Measurements from ENCODE around the gene OSBPL7. TPM values are rescaled to one million over a fixed set of nuclear protein-coding genes. Genes with fewer than 3 reads are reported as not detected.

Gene OSBPL7
- total RNA-seq, 1 donor from 2014 or later, result 3.4 TPM

DNA sequence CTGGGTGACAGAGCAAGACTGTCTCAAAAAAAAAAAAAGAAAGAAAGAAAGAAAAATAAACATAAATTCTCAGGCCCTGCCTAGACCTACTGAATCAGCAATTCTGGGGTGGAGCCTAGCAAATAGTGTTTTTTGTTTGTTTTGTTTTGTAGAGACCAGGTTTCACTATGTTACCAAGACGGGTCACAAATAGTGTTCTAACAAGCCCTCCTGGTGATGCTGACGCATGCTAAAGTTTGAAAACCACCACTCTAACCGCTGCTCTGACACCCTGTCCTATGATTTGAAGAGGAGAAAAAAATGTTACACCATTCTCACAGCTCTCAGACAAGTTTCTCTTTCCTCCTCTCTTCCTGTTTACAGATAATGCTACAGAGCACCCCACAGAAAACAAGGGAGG is 8.3 kb upstream of the OSBPL7 start:
- DNase-seq (ENCODE audit: low spot score), result no peak

DNA sequence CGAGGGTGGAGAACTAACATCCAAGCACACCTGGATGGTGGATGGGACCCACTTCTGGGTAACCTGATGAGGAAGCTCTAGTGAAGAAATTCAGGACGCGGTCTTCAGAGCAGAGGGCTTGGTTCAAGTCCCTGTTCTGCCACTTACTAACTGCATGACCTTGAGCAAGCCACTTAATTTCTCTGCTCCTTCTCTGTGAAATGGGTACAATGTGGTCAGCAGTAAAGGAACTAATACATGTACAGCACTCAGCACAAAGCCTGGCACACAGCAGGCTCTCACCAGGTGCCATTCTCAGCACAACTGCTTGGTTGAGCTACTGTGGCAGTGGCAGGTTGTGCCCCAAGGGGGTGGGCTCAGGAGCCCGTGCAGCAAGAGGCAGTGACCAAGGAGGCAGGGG is 1.9 kb upstream of the OSBPL7 start:
- DNase-seq (ENCODE audit: low spot score), result no peak

DNA sequence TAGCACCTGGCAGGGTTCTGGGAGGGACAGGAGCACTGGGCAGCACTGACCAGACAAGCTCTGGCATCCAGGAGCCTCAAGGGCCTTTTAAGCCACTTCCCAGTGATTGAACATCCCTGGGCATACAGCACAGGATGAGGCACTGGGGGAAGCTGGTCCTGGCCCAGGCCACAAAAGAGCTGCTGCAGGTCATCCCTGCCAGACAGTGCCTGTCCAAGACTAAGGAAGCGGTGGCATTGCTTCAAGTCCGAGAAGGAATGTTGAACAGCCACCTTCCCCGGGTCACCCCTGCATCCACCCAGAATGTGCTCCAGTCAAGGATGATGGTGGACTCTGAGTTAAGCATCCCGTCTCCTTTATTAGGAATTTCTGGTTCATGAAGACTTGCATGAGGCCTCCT is 1.2 kb upstream of the OSBPL7 start:
- no peak for DNase-seq (ENCODE audit: low spot score)

DNA sequence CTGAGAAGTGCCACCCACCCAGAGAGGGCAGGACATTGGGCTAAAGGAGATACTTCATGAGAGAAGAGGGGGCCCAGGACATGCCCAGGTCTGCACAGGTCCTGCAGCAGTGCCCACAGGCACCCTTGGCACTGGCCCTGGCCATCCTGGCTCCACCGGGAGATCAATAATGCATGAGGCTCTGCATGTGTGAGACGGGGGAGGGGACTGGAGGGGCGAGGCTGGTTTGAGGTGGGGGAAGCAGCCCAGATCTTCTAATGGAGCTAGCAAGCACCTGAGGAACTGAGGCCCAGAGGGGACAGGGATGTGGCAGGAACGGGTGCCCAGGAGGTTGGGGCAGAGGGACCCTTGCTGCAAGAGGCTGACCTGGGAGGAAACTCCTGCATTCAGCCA is 567 bp downstream of the OSBPL7 start:
- no peak for DNase-seq (ENCODE audit: low spot score)

DNA sequence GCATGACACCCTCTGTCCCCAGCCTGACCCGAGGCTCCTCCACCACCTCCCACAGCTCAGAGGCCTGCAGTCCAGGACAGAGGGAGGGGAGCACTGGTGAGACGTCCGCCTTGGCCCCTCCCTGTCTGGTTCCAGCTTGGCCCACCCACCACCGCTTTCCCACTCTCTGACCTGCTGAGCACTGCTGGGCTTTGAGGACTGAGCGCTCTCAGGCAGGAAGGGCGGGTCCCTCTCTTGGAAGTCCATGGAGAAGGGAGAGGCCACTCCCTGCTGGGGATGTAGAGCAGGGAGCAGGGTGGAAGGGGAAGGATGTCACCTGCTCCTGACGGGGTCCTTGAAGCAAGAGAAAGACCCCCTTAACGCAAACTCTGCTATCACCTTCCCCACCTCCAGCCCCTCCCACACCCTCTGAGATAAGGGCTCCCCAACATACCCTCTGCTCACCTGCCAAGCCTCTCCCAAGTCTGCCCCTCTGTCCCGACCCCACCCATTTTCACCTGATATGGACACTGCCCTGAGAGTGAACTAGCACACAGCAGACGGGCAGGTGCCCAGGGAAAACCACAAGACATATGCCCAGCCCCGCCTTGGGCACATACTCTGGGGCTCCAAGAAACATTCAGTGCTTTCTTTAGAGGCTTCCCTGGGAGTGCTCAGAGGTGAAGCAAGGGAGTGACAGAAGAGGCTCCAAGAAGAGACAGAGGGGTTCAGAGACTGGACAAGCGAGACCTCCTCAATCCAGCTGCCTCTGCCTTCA is 1.4 kb downstream of the OSBPL7 start:
- DNase-seq (ENCODE audit: low spot score), result no peak

DNA sequence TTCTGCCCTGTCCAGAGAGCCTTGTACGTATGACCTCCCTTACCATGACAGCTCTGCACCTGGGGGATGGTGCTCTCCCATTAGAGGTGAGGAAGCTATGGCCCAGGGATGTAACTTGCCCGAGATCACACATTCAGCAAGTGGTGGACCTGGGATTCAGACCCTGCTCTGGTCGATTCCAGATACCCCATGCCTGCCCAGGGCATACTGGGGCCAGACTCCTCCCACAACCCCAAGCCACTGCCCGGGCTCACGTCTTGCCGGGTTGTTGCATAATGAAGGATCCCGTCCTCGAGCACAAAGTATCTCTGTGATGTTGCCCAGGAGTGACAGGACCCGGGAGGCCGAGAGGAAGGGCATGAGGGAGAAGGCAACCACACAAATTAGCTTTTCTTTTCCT is 2.1 kb downstream of the OSBPL7 start:
- no peak for DNase-seq (ENCODE audit: low spot score)

DNA sequence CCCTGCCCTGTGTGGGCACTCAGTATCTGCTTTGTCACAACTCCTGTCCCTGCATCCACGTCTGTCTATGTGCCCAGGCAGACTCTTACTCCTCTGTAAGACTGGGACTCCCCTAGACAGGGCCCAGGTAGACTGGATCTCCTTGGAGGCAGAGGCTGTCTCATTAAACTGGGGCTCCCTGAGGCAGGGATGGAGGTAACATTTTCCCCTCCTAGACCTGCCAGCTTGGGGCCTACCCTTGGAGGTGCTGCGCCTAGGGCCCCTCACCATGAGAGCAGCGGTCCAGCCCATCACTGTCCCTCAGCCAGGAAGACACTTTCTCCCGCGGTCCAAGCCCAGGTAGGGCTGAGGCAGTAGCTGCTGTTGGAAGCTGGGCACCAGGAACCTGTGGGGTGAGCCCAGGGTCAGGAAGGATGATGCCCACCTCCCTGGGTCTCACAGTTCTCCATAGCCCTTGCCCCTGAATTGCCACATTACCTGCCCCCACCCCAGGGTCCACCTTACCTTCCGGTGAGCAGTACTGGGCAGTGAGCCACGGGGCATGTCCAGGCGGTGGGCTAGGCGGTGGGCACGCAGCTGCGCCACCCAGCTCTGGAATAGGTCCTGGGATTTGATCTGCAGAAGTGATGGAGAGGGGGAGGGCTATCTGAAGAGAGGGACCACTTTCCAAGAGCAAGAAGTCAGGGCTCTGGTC is 3.4 kb downstream of the OSBPL7 start:
- no peak for DNase-seq (ENCODE audit: low spot score)

DNA sequence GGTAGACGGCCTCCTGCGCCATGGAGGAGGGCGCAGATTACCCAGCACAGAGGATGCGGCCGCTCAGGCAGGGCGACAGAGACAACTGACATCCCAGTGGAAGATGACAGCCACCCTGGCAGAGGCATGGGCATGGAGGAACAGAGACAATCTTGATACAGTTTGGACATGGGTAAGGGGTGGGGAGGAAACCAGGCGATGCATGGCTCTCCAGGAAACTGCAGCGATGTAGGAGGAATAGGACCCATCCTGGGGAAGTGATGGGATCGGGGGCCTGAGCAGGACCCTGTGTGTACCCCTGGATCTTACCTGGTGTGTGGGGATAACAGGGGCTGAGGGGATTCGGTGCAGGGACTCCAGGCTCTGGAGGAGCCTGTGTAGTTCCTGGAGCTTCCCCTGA is 4.6 kb downstream of the OSBPL7 start:
- no peak for DNase-seq (ENCODE audit: low spot score)

DNA sequence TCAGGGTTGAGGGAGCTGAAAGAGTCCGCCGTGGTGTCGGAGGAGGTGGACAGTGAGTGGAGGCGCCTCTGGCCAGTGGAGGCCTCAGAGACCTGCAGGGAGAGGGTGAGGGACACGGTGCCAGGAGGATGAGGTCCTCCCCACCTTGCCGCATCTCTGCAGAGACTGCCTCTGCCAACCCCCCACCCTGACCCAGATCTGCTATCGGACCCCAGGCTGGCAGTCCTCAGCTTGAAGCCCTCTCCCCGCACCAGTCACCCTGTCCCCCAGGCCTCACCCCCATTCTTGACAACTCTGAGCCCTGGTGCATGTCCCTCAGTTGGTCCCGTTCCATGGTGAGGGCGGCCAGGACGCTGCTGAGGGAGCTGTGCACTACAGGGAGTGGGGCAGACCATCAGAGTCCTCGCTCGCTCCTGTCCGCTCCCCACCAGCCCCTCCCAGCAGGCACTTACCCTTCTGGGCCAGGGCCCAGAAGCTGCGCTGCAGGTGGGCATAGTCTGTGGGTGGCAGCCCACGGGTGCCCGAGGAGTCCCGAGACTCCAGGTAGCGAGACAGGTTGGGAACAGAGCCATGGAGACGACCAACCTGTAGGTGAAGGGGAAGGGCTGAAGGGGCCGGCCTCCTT is 5.4 kb downstream of the OSBPL7 start:
- no peak for DNase-seq (ENCODE audit: low spot score)

DNA sequence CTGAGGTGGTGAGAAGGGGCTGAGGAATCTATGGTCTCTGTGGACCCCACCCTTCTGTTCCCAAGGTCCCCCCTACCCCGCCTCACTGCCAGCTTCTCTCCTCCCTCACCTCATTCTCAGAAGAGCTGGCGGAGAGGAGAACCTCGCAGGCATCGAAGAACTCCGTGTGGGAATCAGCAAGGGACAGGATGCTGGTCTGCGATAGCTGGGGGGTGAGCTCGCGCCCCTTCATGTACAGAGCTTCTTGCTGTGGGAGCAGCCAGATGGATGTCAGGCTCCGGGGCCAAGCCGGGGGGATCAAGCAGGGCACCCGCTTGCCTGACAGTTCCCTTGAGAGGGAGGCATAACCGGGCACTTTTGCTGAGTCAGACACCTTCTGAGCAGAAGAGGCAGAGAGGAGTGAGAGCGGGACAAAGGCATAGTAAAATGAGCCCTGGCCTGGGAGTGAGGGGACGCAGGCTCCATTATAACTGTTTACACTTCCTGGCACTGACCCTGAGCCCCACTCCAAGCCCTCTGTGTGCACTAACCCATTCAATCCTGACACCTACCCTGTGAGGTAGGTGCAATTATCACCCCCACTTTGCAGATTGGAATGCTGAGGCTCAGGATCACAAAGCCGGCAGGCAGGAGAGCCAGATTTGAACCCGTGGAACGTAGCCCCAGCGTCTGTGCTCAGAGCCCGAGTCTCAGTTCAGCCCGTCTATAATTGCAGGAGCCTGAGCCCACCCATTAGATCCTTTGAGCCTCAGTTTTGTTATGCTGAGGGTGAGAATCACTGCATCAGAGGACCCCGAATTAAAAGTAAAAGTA is 6.3 kb downstream of the OSBPL7 start:
- DNase-seq (ENCODE audit: low spot score), result no peak

DNA sequence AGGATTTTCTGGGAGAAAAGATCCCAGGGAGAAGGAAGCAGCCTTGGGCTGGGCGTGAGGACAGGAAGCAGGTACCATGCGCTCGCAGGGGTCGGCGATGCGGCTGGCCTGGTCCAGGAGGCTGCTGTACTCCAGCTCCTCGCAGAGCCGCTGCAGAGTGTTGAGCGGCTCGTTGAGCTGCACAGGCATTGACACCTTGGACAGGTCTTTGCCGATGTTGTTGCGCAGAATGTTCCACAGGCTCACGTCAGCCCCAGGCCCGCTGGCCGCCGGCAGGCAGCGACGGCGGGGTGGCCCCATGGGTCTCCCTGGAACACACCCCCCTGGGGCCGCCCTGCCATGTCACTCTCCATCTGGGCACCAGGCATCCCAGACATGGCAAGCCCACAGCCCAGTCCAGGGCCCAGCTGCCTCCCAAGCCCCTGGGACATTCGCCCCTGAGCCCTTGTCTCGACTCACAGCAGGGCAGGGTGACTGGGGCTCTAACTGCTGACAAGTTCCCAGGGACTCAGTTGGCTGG is 8.0 kb downstream of the OSBPL7 start:
- no peak for DNase-seq (ENCODE audit: low spot score)

DNA sequence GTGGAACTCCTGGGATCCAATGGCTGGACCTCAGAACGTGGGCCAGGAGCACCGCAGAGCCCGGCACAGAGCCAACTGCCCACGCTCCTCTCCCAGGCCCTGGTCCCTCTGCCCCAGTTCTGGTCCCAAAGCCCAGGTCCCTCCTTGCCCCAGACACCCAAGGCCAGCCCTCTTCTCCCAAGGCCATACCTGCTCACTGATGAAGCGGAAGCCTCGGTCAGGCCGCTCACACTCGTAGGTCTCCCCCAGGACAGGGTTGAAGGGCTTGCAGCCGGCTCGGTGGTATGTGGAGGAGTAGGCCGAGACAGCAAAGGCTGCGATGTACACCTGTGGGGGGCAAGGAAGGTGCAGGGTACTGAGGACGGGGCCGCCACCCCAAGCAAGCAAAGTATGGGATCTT is 8.5 kb downstream of the OSBPL7 start:
- no peak for DNase-seq (ENCODE audit: low spot score)

DNA sequence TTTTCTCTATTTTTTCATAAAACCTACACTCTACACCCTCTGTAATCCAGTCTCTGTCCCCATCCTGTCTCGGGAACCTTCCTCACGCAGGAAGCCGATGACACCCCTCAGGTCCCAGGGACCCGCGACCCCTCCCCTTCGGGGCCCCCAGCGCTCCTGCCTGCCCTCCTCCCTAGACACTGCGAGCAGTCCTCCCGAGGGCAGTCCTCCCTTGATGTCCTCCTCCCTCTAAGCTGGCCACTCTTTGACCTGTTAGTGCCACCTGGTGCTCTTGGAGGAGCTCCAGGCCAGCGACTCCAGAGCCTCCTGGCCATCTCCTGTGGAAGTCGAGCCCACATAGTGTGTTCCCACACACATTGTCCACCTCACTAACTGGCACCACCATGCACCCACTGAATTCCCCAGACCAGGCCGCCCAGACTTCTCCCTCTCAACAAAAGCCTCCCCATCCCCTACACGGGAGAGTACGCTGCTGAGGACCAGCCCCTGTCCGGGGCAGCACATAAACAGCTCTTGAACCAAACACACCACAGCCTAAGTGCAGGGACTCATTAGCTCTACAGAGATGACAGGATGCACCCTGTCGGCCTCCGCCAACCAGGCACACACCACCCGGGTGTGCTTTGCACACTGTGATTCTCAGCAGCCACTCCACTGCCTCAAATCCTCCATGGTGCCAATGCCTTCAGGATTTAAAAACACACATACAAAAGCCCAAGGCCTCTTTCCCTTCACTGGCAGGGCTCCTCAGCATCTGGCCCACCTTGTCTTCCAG is 9.3 kb downstream of the OSBPL7 start:
- DNase-seq (ENCODE audit: low spot score), result no peak

DNA sequence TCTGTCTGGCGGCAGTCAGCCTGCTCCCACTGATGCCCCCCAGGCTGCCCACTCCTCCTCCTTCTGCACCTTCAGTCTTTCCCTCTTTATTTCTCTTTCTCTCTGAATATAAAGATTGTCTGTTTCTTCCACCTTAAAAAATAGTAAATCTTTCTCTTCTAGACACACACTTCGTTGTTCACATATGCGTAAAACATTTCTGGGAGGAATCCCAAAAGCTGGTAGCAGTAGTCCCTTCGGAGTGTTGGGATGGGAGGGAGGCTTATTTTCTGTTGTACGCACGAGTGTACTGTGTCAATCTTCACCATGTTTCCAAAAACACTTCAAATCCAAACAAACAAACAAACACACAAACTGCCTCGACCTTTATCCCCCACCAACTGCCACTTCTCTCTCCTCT is 9.9 kb downstream of the OSBPL7 start:
- no peak for DNase-seq (ENCODE audit: low spot score)

DNA sequence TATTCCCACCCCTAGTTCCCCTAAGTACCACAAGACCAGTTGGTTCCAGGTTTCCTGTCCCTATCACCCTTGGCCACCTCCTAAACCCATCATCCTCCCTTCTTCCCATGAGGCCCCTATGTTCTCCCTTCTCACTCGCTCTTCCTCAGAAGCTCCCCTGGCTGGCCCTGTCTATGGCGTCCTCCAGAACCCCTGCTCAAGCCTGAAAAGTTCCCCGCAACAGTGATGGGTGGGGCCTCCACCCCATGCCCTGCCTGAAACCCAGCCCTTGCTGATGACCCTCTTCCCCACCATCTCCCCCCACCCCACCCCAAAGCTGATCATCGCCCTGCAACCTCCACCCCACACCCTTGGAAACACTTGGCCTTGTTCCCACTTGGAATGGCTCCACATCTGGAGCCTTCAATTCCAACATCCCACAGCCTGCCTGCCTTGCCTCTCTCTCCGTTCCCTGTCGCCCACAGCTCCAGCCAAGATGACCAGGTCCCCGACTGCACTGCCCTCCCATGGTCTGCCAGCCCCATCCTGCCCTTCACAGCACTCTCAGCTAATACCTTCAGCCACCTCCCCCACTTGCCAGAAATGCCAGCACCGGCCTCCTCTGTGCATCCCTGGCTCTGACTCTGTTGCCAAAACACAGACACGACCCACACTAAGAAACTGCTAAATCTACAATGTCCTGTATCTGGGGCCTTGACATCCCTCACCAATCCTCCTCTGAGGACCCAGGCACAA is 10.5 kb downstream of the OSBPL7 start:
- DNase-seq (ENCODE audit: low spot score), result no peak

DNA sequence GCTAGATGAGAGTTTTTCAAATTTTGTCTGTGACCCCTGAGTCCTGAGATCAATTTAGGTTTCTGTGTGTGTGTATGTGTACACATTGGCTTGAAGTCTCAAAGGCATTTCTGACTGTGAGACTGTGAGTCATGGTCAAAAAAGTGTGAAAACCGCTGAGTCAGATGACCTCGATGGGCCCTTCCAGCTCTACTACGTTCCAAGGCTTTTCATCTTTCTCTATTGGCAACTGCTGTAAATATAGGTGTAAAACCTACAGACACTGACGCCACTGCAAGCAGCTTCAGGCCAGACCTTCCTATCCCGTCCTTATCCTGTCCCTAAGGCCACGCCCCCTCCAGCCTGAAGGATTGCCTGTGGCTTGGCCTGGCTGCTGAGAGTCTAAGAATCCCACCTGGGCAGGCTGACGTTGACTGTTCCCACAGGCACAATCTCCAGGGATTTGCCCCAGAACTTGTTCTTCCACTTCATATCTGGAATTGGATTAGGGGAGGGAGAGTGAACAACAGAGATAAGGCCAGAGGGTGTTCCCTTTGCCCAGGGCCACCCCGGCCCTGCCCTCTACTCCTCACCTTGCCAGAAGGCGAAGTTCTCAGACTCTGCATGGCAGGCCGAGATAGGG is 11.3 kb downstream of the OSBPL7 start:
- peak; percentile 47 for DNase-seq (ENCODE audit: low spot score)

DNA sequence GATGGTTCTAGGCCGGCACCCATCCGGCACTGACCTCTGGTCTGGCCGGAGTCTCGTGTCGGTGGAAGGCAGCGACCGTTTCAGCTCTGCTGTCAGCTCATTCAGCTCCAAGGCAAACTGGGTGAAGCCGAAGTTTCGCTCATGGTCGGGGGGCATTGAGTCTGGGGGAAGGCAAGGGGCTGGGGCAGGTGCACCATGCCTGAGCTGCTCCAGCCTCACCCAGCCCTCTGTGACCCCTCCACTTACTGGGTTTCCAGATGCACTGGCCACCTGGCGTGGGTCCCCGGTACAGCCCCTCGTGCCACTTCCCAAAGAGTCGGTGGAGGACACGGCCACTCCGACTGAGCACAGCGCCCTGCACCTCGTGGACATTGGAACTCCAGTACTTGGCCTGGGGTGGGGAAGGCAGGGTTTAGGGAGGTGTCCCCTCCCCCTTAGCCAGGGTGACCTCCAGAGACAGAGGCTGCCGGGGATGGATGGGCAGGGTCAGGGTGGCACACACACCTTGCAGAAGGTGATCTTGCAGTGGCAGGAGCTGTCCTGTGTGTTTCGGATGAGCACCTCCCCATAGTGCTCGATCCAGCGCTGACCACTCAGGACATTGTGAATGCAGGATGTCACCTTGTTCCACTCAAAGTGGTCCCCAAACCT is 12.6 kb downstream of the OSBPL7 start:
- DNase-seq (ENCODE audit: low spot score), result no peak

DNA sequence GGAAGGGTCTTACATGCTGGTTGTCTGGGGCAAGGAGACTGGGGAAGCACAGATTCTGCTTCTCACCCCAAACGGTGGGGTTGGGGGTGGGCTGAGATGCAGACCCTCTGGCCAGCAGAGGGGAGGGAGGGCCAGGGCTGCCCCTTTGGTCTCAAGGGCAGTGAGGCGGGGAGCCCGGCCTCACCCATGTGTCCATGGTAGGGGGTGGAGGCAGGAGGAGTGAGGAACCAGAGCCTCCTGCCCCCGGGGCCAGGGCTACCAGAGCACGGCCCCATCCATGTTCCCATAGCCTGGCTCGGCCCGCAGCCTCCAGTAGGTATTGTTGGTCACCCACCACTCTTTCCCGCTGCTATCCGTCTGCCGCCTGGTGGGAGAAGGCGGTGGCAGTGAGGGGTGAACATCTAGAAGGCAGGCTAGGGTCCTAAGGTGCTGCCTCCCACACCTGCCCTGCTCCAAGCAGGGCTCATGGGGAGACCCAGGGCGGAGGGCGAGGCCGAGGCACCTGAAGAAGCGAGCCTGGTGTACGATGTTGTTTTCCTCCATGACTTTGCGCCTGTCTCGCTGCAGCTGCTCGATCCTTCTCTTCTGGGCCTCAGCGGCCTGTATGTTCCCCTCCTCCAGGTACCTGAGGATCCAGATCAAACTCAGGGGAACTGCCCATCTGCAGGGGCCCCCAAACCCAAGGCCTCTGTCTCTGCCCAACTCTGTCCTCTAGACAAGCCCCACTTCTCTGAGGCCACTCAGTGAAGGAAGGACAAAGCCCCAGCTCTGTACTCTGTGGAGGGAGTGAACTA is 13.4 kb downstream of the OSBPL7 start:
- DNase-seq (ENCODE audit: low spot score), result no peak

DNA sequence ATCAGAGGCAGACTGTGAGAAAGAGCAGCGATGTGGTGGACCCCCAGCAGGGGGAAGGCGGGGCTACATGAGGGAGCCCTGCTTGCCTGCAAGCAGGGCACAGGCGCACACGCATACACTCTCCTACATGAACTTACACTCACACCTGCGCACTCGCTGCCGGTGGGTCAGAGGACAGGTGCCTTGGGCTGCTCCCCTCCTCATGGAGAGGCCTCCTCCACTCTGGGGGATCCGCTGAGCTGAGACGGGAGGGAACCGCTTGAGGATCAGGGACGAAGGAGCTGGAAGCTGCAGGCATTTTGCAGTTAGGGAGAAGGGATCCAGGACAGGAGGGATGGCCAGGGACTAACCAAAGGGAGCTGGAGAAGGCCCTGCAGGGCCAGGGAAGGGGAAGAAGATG is 14.2 kb downstream of the OSBPL7 start:
- DNase-seq (ENCODE audit: low spot score), result no peak
